Stomach (tissue), 9 donors: Measurements from ENCODE around the gene GRIP1. TPM values are rescaled to one million over a fixed set of nuclear protein-coding genes. Genes with fewer than 3 reads are reported as not detected.
"Not testable (repeated sequence)": the region's sequence is repeated elsewhere in the genome, so short reads cannot be mapped to it uniquely, and the experiment has no call there.

Source experiments
- DNase-seq, 2 donors: peaks; one replicate each; pipeline versions ENCODE4 v3.0.0 to v3.0.0-alpha.2; 2013 to 2019
- H3K27ac ChIP-seq, 5 donors: fragments of 200-600 bp in 4 of 5; sonication (generic) in 4 of 5; one replicate each; pipeline ENCODE4 v1.5.1; 2013 to 2019; ENCODE audit warnings: mild to moderate bottlenecking in 1 of 5, moderate library complexity in 1 of 5
- H3K27me3 ChIP-seq, 3 donors: fragments of 200-600 bp; sonication (generic); one replicate each; pipeline ENCODE4 v1.5.1; 2017 to 2019; ENCODE audit warnings: mixed run types in 1 of 3
- H3K36me3 ChIP-seq, 4 donors: fragments of 200-600 bp; sonication (generic); 1 replicate in 3 of 4; 2 replicates in 1 of 4; pipeline ENCODE4 v1.5.1; 2016 to 2019
- H3K4me1 ChIP-seq, 4 donors: fragments of 200-600 bp; sonication (generic); one replicate each; pipeline ENCODE4 v1.5.1; 2016 to 2019
- H3K4me3 ChIP-seq, 4 donors: fragments of 200-600 bp; sonication (generic) in 3 of 4; one replicate each; pipeline ENCODE4 v1.5.1; 2016 to 2019; ENCODE audit warnings: mild to moderate bottlenecking in 1 of 4
- H3K9me3 ChIP-seq, 4 donors: fragments of 200-600 bp; sonication (generic); one replicate each; pipeline ENCODE4 v1.5.1; 2016 to 2019
- EP300 ChIP-seq: sonication (generic); formaldehyde crosslinking; IDR thresholded peaks from one replicate; pipeline ENCODE4 v1.6.1; 2017; ENCODE audit warnings: antibody characterized with exemption
- POLR2A ChIP-seq, 4 donors: fragments of 450-650 bp; IDR thresholded peaks; one replicate each; pipeline ENCODE4 v1.6.1; 2016; ENCODE audit warnings: antibody characterized with exemption in 4 of 4, control low read depth in 2 of 4, mild to moderate bottlenecking in 1 of 4, moderate library complexity in 1 of 4
- POLR2AphosphoS5 ChIP-seq, 3 donors: sonication (generic); formaldehyde crosslinking; IDR thresholded peaks; one replicate each; pipeline ENCODE4 v1.6.1; 2016; ENCODE audit warnings: antibody characterized with exemption in 3 of 3
- WGBS, 5 donors: extraction: QIAGEN DNeasy Blood & Tissue Kit in 3 of 5; methylation state at CpG; one replicate each; pipeline versions ENCODE4 v1.1.5 to v1.1.7; 2013 to 2018; 5-methylcytosine and 5-hydroxymethylcytosine counted together
- intact Hi-C: fragments of 100-400 bp; cut with DNase I; formaldehyde crosslinking; loops from one replicate; pipeline ENCODE4 v1.15.1; 2023; ENCODE audit warnings: low total_unique reads
- polyA plus RNA-seq, 3 donors: library from polyadenylated mRNA; stranded (reverse); fragments of 200-250 nt; gene quantifications; one replicate each; pipeline ENCODE4 v1.2.3, GENCODE V29; 2013
- total RNA-seq, 5 donors: library from RNA; depleted of rRNA; stranded (reverse); fragments of >200 nt; gene quantifications; one replicate each; pipeline versions ENCODE4 v1.1.0 to v1.2.3, GENCODE V29; 2014 to 2016
- TF ChIP-seq, protein P1 (sequence below), 7 experiments: fragments of 450-650 bp in 4 of 7; fragments of 200-600 bp in 3 of 7; sonication (generic) in 3 of 7; IDR thresholded peaks; one replicate each; pipeline ENCODE4 v1.5.1; 2016 to 2019; ENCODE audit warnings: antibody characterized with exemption in 7 of 7, control low read depth in 2 of 7, mild to moderate bottlenecking in 1 of 7
- donor health status: healthy with polysubstance abuse.
- donor health status: Bipolar disorder and iron deficiency.
- donor health status: healthy.

GRIP1 gene
- total and polyA plus RNA-seq, 8 donors = 0.31 to 8.8 (median 4.4) TPM; not detected in 1

DNA sequence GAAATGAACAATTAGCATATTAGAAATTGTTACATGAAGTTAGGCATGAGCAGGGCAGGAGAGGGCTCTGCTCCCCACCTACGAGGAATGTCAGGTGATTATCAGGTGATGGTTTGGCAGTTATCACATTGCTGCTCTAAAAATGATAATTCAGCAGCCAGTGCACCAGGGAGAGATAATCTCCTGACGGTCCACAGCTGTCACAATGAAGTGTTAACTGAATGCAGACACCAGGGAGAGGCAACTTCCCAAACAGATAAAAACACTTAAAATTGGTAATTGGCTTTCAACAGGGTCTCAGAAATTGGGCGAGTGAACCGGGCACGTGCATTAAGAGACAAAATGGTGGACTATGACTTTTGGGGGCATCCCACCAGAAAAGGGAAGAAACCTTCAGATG lies 176.0 kb downstream of the GRIP1 start:
- TF ChIP-seq POLR2AphosphoS5 (IDR thresholded peaks at IDR 0.05) (no peak), POLR2A (IDR thresholded peaks at IDR 0.05) (no peak)
- peaks cover 0 to 7% (median 0%) of the 10 kb centered on the region in 4 donors for H3K9me3 ChIP-seq
- H3K27me3 ChIP-seq = no peaks in the 10 kb centered on the region
- H3K27ac ChIP-seq = no peak overlapping the region
- no peaks in the 10 kb centered on the region for H3K4me1 ChIP-seq
- H3K36me3 ChIP-seq = no peaks in the 10 kb centered on the region
- no peak for DNase-seq
- intact Hi-C loops = no loop called here
- WGBS, 5 donors = 59 to 68% (median 66%) methylated on average over 5 of the region's 5 CpGs
- H3K4me3 ChIP-seq = no peak overlapping the region

DNA sequence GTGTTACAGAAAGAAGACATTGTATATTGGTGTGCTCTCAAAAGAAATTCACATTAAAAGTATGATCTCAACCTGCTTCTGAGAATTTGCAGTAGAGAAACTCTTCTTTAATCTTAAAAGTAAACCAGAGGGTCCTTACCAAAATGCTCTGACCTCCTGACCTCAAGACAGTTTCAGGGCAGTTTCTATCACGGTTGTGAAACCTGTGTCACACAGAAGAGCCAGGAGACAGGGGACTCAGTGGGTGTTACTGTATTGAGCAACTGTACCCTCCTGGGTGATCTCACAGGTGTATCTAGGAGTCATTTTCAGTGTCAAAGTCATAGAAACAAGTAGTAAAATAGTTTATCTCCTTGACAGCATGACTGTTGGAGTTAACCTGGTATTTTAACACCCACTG lies 178.0 kb downstream of the GRIP1 start:
- no peak overlapping the region for H3K27ac ChIP-seq
- no peak overlapping the region for H3K4me3 ChIP-seq
- intact Hi-C loops = no loop called here
- WGBS, 5 donors = 56 to 73% (median 67%) methylated on average over 1 of the region's 1 CpG
- TF ChIP-seq EP300 (no peak), POLR2AphosphoS5 (IDR thresholded peaks at IDR 0.05) (no peak), POLR2A (IDR thresholded peaks at IDR 0.05) (no peak)
- TF ChIP-seq, protein P1, sequence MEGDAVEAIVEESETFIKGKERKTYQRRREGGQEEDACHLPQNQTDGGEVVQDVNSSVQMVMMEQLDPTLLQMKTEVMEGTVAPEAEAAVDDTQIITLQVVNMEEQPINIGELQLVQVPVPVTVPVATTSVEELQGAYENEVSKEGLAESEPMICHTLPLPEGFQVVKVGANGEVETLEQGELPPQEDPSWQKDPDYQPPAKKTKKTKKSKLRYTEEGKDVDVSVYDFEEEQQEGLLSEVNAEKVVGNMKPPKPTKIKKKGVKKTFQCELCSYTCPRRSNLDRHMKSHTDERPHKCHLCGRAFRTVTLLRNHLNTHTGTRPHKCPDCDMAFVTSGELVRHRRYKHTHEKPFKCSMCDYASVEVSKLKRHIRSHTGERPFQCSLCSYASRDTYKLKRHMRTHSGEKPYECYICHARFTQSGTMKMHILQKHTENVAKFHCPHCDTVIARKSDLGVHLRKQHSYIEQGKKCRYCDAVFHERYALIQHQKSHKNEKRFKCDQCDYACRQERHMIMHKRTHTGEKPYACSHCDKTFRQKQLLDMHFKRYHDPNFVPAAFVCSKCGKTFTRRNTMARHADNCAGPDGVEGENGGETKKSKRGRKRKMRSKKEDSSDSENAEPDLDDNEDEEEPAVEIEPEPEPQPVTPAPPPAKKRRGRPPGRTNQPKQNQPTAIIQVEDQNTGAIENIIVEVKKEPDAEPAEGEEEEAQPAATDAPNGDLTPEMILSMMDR (IDR thresholded peaks at IDR 0.05) = no peak
- no peak for DNase-seq
- no peaks in the 10 kb centered on the region for H3K4me1 ChIP-seq
- H3K27me3 ChIP-seq = no peaks in the 10 kb centered on the region
- peaks cover 0 to 5% (median 0%) of the 10 kb centered on the region in 4 donors for H3K9me3 ChIP-seq
- H3K36me3 ChIP-seq = no peaks in the 10 kb centered on the region

DNA sequence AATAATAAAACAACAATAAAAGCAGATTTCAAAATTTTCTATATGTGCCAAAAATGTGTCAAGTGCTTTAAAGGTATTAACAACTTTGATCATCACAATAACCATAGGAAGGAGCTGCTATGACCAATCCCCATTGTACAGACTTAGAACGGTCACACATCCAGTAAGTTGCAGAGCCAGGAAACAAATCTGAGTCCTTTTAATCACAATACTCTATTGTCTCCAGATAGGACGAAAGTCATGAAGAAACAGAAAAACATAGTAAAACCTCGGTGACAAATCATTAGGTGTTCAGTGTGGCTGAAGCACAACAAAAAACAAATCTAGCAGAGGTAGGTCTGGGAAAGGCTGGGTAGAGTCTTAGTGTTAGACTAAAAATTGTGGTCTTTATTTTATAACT lies 178.8 kb downstream of the GRIP1 start:
- WGBS, 5 donors = 67 to 86% (median 78%) methylated on average over 3 of the region's 3 CpGs
- Histone ChIP-seq H3K36me3 (no peaks in the 10 kb centered on the region), H3K9me3 (no peaks in the 10 kb centered on the region), H3K27ac (no peak overlapping the region), H3K4me1 (no peaks in the 10 kb centered on the region), H3K4me3 (no peak overlapping the region), H3K27me3 (no peaks in the 10 kb centered on the region)
- intact Hi-C loops = no loop called here
- DNase-seq = no peak
- no peak for TF ChIP-seq EP300
- no peak for TF ChIP-seq POLR2AphosphoS5 (IDR thresholded peaks at IDR 0.05)
- TF ChIP-seq, protein P1 (IDR thresholded peaks at IDR 0.05) = no peak
- TF ChIP-seq POLR2A (IDR thresholded peaks at IDR 0.05) = no peak

DNA sequence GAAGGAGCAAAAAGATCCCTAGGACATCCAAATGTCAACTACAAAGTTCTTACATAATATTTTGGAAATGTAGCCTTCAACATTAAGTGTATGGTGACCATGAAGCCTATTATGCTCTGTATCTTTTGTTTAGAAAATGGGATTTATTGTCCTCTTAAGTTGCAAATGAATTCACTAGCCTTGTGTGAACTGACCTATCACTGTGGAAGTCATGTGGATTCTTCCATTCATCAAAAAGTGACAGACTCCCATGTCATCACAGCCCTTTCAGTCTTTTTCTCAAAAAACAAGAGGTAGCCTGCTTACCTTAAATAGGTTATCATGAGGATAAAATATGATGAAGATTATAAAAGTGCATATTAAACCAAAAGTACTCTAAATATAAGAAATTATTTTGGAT lies 179.9 kb downstream of the GRIP1 start:
- no peaks in the 10 kb centered on the region for H3K4me1 ChIP-seq
- no peaks in the 10 kb centered on the region for H3K9me3 ChIP-seq
- H3K27ac ChIP-seq = no peak overlapping the region
- no peaks in the 10 kb centered on the region for H3K27me3 ChIP-seq
- DNase-seq = no peak
- TF ChIP-seq, protein P1 (IDR thresholded peaks at IDR 0.05) = no peak
- TF ChIP-seq EP300 = no peak
- TF ChIP-seq POLR2A (IDR thresholded peaks at IDR 0.05) = no peak
- no peak overlapping the region for H3K4me3 ChIP-seq
- H3K36me3 ChIP-seq = no peaks in the 10 kb centered on the region
- intact Hi-C loops = no loop called here

DNA sequence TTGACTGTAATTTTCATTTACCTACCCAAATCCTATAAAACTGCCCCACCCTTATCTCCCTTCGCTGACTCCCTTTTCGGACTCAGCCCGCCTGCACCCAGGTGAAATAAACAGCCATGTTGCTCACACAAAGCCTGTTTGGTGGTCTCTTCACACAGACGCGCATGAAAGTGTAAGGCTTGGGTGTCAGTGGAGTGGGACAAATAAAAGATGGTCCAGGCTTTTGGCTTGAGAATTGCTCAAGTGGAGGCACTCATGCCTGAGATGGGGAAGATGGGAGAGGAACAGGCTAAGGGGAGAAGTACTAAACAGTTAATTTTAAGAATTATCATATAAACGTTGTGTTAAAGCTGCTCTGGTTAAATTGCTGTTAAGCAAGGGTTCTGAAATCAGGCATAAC lies 180.8 kb downstream of the GRIP1 start:
- DNase-seq, H3K9me3 ChIP-seq, H3K27me3 ChIP-seq, H3K4me3 ChIP-seq, intact Hi-C loops, H3K27ac ChIP-seq, H3K36me3 ChIP-seq, H3K4me1 ChIP-seq: not testable (repeated sequence)
- WGBS, 5 donors = 70 to 86% (median 79%) methylated on average over 6 of the region's 6 CpGs
